ENCODE data around the gene SCAMP1.

Gene SCAMP1

GRCh38 chr5:78515670-78516069, 155.3 kb downstream of the SCAMP1 start:
- no peak for DNase-seq

- DNase-seq = peak in 1 of 2 experiments; percentile 70
Observed at GRCh38 chr5:78518365-78519197, 158.2 kb downstream of the SCAMP1 start.

- DNase-seq = no peak
Observed at GRCh38 chr5:78519198-78519941, 159.0 kb downstream of the SCAMP1 start.

DNA sequence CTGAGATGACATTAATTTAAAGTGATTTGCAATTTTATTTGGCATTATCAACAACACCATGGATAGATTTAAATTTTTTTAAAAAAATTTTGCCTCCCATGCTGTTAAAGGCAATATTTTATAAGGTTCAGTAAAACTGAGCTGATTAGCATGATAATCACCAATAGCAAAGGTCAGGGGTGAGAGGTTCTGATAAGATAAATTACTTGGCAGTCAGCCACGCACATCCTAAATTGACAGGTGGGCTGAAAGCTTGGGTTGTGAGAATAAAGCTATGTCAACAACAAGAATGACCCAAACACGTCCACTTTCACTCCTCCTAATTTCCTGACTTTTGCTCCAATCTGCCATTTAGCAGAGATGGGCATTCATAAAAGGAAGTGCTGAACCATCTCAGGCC, 161.0 kb downstream of the SCAMP1 start:
- no peak for DNase-seq

- no peak for DNase-seq
Observed at GRCh38 chr5:78522476-78523260, 162.3 kb downstream of the SCAMP1 start.

GRCh38 chr5:78523314-78524193, 163.1 kb downstream of the SCAMP1 start:
- no peak for DNase-seq

- DNase-seq = no peak
Observed at GRCh38 chr5:78526049-78526525, 165.7 kb downstream of the SCAMP1 start.

GRCh38 chr5:78527054-78527859, 166.8 kb downstream of the SCAMP1 start:
- peak in 1 of 2 experiments; percentile 41 for DNase-seq

DNA sequence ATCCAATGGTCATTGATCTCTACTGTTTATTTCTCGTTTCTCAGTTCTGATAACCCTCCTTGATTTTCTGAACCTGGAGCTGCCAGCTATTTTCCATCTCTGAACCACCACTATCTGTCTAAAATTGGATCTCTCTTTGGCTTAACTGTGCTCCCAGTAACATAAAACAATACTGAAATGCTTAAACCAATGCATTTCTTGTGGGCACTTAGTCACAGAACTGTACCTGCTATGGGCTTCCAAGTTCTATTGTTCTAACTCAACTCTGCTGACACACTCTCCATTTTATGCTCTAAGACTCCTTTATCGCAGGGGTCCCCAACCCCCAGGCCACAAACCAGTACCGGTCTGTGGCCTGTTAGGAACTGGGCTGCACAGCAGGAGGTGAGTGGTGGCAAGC, 167.5 kb downstream of the SCAMP1 start:
- no peak for DNase-seq
